Body of pancreas (tissue), 4 donors: ENCODE data around the gene SLC16A6.
"Not testable (repeated sequence)": the region's sequence is repeated elsewhere in the genome, so short reads cannot be mapped to it uniquely, and the experiment has no call there.

Experiments
- POLR2A ChIP-seq, 3 donors: fragments of 450-650 bp; IDR thresholded peaks; one replicate each; pipeline ENCODE4 v1.6.1; 2016; ENCODE audit warnings: antibody characterized with exemption in 3 of 3, mild to moderate bottlenecking in 2 of 3
- TF ChIP-seq, protein P1 (sequence below), 7 experiments: fragments of 450-650 bp in 4 of 7; fragments of 200-600 bp in 3 of 7; sonication (generic) in 3 of 7; IDR thresholded peaks; one replicate each; pipeline ENCODE4 v1.5.1; 2016 to 2019; ENCODE audit warnings: antibody characterized with exemption in 7 of 7

DNA sequence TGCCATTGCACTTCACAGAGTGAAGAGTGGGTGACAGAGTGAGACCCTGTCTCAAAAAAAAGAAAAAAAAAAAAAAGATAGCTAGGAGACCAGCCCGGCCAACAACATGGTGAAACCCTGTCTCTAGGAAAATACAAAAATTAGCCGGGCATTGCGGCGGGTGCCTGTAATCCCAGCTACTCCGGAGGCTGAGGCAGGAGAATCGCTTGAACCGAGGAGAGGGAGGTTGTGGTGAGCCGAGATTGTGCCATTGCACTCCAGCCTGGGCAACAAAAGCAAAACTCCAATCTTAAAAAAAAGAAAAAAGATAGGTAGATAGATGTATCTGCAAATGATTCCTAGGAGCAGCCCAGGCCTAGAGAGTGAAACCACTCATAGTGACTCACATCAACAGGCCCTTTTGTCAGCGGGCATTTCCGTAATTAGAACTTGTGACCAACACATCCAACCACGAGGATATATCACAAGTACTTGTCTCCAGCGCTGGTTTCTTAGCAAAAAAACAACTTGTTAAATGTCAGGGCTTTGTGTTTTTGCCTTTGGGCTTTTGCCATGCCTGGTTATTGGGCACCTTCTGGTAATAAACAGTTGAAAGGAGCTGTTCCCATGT is 56.1 kb downstream of the SLC16A6 start:
- TF ChIP-seq, protein P1, sequence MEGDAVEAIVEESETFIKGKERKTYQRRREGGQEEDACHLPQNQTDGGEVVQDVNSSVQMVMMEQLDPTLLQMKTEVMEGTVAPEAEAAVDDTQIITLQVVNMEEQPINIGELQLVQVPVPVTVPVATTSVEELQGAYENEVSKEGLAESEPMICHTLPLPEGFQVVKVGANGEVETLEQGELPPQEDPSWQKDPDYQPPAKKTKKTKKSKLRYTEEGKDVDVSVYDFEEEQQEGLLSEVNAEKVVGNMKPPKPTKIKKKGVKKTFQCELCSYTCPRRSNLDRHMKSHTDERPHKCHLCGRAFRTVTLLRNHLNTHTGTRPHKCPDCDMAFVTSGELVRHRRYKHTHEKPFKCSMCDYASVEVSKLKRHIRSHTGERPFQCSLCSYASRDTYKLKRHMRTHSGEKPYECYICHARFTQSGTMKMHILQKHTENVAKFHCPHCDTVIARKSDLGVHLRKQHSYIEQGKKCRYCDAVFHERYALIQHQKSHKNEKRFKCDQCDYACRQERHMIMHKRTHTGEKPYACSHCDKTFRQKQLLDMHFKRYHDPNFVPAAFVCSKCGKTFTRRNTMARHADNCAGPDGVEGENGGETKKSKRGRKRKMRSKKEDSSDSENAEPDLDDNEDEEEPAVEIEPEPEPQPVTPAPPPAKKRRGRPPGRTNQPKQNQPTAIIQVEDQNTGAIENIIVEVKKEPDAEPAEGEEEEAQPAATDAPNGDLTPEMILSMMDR (IDR thresholded peaks at IDR 0.05): not testable (repeated sequence)
- not testable (repeated sequence) for TF ChIP-seq POLR2A (IDR thresholded peaks at IDR 0.05)
